ENCODE results near the gene SLCO1B1.

SLCO1B1 gene

DNA sequence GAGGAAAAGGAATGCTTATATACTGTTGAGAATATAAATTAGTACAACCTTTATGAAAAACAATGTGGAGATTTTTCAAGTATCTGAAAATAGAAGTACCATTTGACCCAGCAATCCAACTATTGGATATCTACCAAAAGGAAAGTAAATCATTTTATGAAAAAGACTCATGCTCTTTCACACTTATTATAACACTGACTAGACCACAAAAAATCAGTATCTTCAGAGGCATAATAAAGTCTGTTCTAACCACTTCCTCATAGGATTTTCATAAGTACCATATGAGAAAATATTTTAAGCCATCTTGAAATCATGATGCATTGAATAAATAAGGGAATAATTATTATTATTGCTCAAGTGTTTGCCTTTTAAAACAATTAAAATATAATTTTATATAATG lies 90.8 kb downstream of the SLCO1B1 start:
- DNase-seq, result no peak

GRCh38 chr12:21223930-21224329 lies 92.9 kb downstream of the SLCO1B1 start:
- no peak for DNase-seq

- no peak for DNase-seq
These were observed 103.4 kb downstream of the SLCO1B1 start for GRCh38 chr12:21234395-21234794.

GRCh38 chr12:21239866-21240265 lies 108.9 kb downstream of the SLCO1B1 start:
- no peak for DNase-seq

GRCh38 chr12:21248679-21249078 lies 117.7 kb downstream of the SLCO1B1 start:
- DNase-seq, result no peak

GRCh38 chr12:21252070-21252469 lies 121.1 kb downstream of the SLCO1B1 start:
- DNase-seq, result no peak

DNA sequence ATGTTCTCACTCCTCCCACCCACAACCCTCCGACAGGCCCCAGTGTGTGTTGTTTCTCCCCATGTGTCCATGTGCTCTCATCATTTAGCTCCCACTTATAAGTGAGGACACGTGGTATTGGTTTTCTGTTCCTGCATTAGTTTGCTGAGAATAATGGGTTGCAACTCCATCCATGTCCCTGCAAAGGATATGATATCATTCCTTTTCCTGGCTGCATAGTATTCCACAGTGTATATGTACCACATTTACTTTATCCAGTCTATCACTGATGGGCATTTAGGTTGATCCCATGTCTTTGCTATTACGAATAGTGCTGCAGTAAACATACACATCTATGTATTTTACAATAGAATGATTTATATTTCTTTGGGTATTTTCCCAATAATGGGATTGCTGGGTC lies 126.2 kb downstream of the SLCO1B1 start:
- no peak for DNase-seq

GRCh38 chr12:21264232-21264631 lies 133.2 kb downstream of the SLCO1B1 start:
- DNase-seq, result no peak

DNA sequence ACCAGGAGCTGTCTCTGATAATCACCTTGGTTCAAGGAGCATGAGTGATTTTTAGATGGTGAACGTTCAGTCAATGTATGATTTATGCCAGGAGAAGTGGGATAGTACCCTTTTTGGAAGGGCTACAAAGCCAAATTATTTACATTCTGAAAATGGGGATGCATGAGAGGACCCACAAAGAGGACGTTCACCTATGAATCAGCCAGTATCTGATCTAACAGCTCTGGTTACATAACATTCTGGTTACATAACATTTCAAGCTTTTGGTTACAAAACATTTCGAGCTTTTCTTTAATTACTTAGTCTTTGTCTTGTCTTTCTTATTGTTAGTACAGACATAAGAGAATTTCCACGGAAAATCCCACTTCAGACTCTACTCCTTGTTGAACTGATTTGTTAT lies 134.9 kb downstream of the SLCO1B1 start:
- no peak for DNase-seq

GRCh38 chr12:21276826-21277225 lies 145.8 kb downstream of the SLCO1B1 start:
- no peak for DNase-seq
